ENCODE measurements around the gene CDK12. TPM values are rescaled to one million over a fixed set of nuclear protein-coding genes. Genes with fewer than 3 reads are reported as not detected.

CDK12 gene
- polyA plus RNA-seq, 1 of the 3 experiments (the other 2 are of a cell fraction), result 11.6 TPM

DNA sequence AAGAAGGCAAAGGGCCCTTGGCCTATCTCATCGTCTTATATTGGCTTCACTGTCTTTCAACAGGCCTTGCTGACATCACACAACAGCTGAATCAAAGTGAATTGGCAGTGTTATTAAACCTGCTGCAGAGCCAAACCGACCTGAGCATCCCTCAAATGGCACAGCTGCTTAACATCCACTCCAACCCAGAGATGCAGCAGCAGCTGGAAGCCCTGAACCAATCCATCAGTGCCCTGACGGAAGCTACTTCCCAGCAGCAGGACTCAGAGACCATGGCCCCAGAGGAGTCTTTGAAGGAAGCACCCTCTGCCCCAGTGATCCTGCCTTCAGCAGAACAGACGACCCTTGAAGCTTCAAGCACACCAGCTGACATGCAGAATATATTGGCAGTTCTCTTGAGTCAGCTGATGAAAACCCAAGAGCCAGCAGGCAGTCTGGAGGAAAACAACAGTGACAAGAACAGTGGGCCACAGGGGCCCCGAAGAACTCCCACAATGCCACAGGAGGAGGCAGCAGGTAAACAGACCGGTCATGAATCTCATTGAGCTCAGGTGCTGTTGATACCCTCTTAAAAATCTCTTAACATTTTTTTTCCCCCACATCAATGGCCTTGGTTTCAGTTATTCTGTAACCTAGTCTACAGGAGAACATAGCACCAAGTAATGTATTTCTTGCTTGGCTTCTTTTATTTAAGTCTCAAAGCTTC is 64.7 kb downstream of the CDK12 start:
- WGBS (ENCODE audit: low lambda C conversion rate), result 75% methylated on average over 6 of the region's 6 CpGs
- Histone ChIP-seq H3K4me2 (no peak overlapping the region), H3F3A (replicated peaks; ENCODE audit: insufficient read depth) (peaks cover 22% of the 10 kb centered on the region), H3K4me1 (ENCODE audit: control insufficient read depth in 1 of 2, insufficient read depth in 2 of 2, low read depth in 1 of 2, low read length in 1 of 2) (no peaks in the 10 kb centered on the region), H3K9me2 (no peaks in the 10 kb centered on the region), H3K4me3 (ENCODE audit: low read depth in 2 of 2, low read length in 1 of 2) (no peak overlapping the region), H2AFZ (ENCODE audit: low read depth) (no peak overlapping the region), H3K27ac (ENCODE audit: low read depth in 2 of 2, low read length in 1 of 2) (no peak overlapping the region), H3K9ac (no peak overlapping the region), H3K36me3 (replicated peaks in 1 of 2; ENCODE audit: control insufficient read depth in 1 of 2, insufficient read depth in 2 of 2, low read length in 1 of 2) (peaks cover 58 to 79% of the 10 kb centered on the region in 2 experiments), H4K20me1 (ENCODE audit: insufficient read depth) (no peaks in the 10 kb centered on the region), H3K79me2 (ENCODE audit: insufficient read depth) (no peaks in the 10 kb centered on the region; the same call in 1 of the 2 replicates), H3K9me3 (no peaks in the 10 kb centered on the region), H3K27me3 (ENCODE audit: insufficient read depth) (no peaks in the 10 kb centered on the region)
- ChIA-PET CTCF (interaction anchor here (0.8 to 4.1 kb wide), 7 partner anchors 15 to 261 kb away, joined by 3 to 17 read pairs (median 3); no protein-coding TSS in a partner anchor), POLR2A (no interaction called here)
- TF ChIP-seq, protein P1, sequence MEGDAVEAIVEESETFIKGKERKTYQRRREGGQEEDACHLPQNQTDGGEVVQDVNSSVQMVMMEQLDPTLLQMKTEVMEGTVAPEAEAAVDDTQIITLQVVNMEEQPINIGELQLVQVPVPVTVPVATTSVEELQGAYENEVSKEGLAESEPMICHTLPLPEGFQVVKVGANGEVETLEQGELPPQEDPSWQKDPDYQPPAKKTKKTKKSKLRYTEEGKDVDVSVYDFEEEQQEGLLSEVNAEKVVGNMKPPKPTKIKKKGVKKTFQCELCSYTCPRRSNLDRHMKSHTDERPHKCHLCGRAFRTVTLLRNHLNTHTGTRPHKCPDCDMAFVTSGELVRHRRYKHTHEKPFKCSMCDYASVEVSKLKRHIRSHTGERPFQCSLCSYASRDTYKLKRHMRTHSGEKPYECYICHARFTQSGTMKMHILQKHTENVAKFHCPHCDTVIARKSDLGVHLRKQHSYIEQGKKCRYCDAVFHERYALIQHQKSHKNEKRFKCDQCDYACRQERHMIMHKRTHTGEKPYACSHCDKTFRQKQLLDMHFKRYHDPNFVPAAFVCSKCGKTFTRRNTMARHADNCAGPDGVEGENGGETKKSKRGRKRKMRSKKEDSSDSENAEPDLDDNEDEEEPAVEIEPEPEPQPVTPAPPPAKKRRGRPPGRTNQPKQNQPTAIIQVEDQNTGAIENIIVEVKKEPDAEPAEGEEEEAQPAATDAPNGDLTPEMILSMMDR (IDR thresholded peaks at IDR 0.05), result no peak
- TF ChIP-seq POLR2AphosphoS5 (IDR thresholded peaks at IDR 0.05; ENCODE audit: low read depth, low read length), result no peak
- no peak for TF ChIP-seq YY1 (IDR thresholded peaks at IDR 0.05; ENCODE audit: low read depth)
- TF ChIP-seq, protein P2, sequence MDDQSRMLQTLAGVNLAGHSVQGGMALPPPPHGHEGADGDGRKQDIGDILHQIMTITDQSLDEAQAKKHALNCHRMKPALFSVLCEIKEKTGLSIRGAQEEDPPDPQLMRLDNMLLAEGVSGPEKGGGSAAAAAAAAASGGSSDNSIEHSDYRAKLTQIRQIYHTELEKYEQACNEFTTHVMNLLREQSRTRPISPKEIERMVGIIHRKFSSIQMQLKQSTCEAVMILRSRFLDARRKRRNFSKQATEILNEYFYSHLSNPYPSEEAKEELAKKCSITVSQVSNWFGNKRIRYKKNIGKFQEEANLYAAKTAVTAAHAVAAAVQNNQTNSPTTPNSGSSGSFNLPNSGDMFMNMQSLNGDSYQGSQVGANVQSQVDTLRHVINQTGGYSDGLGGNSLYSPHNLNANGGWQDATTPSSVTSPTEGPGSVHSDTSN (IDR thresholded peaks at IDR 0.05), result no peak
- no peak for TF ChIP-seq JUND (IDR thresholded peaks at IDR 0.05)
- no peak for TF ChIP-seq IRF3 (IDR thresholded peaks at IDR 0.05; ENCODE audit: low read depth, low read length)
- TF ChIP-seq USF1 (IDR thresholded peaks at IDR 0.05; ENCODE audit: borderline replicate concordance, low read depth), result no peak
- TF ChIP-seq, protein P3, sequence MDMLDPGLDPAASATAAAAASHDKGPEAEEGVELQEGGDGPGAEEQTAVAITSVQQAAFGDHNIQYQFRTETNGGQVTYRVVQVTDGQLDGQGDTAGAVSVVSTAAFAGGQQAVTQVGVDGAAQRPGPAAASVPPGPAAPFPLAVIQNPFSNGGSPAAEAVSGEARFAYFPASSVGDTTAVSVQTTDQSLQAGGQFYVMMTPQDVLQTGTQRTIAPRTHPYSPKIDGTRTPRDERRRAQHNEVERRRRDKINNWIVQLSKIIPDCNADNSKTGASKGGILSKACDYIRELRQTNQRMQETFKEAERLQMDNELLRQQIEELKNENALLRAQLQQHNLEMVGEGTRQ (IDR thresholded peaks at IDR 0.05; ENCODE audit: borderline replicate concordance, low read depth, low read length), result no peak
- TF ChIP-seq CHD2 (IDR thresholded peaks at IDR 0.05; ENCODE audit: low read length, partially characterized antibody), result no peak
- TF ChIP-seq, protein P4, sequence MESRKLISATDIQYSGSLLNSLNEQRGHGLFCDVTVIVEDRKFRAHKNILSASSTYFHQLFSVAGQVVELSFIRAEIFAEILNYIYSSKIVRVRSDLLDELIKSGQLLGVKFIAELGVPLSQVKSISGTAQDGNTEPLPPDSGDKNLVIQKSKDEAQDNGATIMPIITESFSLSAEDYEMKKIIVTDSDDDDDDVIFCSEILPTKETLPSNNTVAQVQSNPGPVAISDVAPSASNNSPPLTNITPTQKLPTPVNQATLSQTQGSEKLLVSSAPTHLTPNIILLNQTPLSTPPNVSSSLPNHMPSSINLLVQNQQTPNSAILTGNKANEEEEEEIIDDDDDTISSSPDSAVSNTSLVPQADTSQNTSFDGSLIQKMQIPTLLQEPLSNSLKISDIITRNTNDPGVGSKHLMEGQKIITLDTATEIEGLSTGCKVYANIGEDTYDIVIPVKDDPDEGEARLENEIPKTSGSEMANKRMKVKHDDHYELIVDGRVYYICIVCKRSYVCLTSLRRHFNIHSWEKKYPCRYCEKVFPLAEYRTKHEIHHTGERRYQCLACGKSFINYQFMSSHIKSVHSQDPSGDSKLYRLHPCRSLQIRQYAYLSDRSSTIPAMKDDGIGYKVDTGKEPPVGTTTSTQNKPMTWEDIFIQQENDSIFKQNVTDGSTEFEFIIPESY (IDR thresholded peaks at IDR 0.05; ENCODE audit: borderline replicate concordance, low read depth), result no peak
- TF ChIP-seq FOXM1 (IDR thresholded peaks at IDR 0.05; ENCODE audit: low read depth), result no peak
- DNase-seq, result no peak

All from SK-N-SH (cell line).